Measurements from ENCODE around the gene ASCC3. TPM values are rescaled to one million over a fixed set of nuclear protein-coding genes. Genes with fewer than 3 reads are reported as not detected.

ASCC3 gene
- total RNA-seq, 1 donor from 2014 or later = 47.8 TPM

DNA sequence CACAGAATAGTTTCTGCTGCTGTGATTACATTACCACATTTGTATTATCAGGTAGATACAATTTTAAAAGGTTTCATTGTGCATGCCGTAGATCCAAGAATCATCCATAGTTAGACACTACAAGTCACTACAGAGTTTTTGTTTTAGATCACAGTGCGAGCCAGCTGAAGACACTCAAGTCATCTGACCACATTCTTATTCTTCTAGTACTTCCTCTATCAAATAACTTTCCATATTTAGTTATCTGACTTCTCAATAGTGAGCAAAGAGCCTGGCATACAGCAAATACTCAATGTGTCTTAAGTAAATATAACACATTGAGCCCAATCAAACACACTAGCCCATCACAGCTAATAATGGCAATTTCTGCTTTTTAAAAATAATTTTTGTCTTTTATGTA is 195.4 kb downstream of the ASCC3 start:
- H3K27me3 Mint-ChIP-seq = no peaks in the 10 kb centered on the region
- ATAC-seq (ENCODE audit: low read depth) (no peak), DNase-seq (no peak)
- POLR2A ChIA-PET = no interaction called here
- no peak overlapping the region for H3K4me3 Mint-ChIP-seq
- TF ChIP-seq CTCF (IDR thresholded peaks at IDR 0.05) = no peak
- intact Hi-C loops (cut with micrococcal nuclease) = no loop called here
- H3K4me1 Mint-ChIP-seq = no peaks in the 10 kb centered on the region
- peaks cover 3% of the 10 kb centered on the region for H3K9me3 Mint-ChIP-seq
- H3K27ac Mint-ChIP-seq = no peak overlapping the region
- CTCF ChIA-PET = no interaction called here
- H3K36me3 Mint-ChIP-seq (ENCODE audit: low read depth) = peaks cover 7% of the 10 kb centered on the region

GRCh38 chr6:100680163-100680562 is 201.0 kb downstream of the ASCC3 start:
- Mint-ChIP-seq H3K27ac (no peak overlapping the region), H3K4me1 (no peaks in the 10 kb centered on the region), H3K4me3 (no peak overlapping the region), H3K36me3 (ENCODE audit: low read depth) (peaks cover 13% of the 10 kb centered on the region), H3K9me3 (no peaks in the 10 kb centered on the region), H3K27me3 (no peaks in the 10 kb centered on the region)
- ChIA-PET POLR2A (no interaction called here), CTCF (no interaction called here)
- DNase-seq = no peak
- no peak for TF ChIP-seq CTCF (IDR thresholded peaks at IDR 0.05)
- intact Hi-C loops (cut with micrococcal nuclease) = no loop called here
- ATAC-seq (ENCODE audit: low read depth) = no peak

GRCh38 chr6:100678027-100678426 is 203.1 kb downstream of the ASCC3 start:
- ChIA-PET POLR2A (no interaction called here), CTCF (interaction anchor here (1.0 kb wide), 1 partner anchor 14 kb away, joined by 3 read pairs; no protein-coding TSS in a partner anchor)
- H3K4me3 Mint-ChIP-seq = no peak overlapping the region
- DNase-seq (no peak), ATAC-seq (ENCODE audit: low read depth) (no peak)
- H3K9me3 Mint-ChIP-seq = no peaks in the 10 kb centered on the region
- no peaks in the 10 kb centered on the region for H3K4me1 Mint-ChIP-seq
- H3K36me3 Mint-ChIP-seq (ENCODE audit: low read depth) = peaks cover 13% of the 10 kb centered on the region
- TF ChIP-seq CTCF (IDR thresholded peaks at IDR 0.05) = no peak
- H3K27me3 Mint-ChIP-seq = no peaks in the 10 kb centered on the region
- intact Hi-C loops (cut with micrococcal nuclease) = no loop called here
- no peak overlapping the region for H3K27ac Mint-ChIP-seq

DNA sequence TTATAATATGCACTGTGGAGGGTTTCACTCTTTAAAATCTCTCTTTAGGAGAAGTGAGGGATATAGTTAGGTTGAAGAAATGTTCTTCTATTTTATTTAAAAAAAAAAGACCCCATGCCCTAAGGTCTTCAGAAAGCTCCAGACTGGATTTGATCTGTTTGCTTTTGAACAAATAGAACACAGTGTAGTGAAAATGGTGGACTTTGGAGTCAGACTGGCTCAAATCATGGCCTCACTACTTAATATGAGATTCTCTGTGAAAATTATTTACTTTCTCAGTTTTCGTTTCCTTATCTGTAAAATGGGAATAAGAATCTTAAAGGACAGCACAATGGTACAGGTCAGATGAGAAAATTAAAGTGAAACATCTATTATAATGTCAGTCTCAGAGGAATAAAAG is 203.9 kb downstream of the ASCC3 start:
- H3K9me3 Mint-ChIP-seq = no peaks in the 10 kb centered on the region
- no peak for TF ChIP-seq CTCF (IDR thresholded peaks at IDR 0.05)
- DNase-seq (no peak), ATAC-seq (ENCODE audit: low read depth) (no peak)
- H3K36me3 Mint-ChIP-seq (ENCODE audit: low read depth) = peaks cover 14% of the 10 kb centered on the region
- CTCF ChIA-PET = no interaction called here
- intact Hi-C loops (cut with micrococcal nuclease) = no loop called here
- no peaks in the 10 kb centered on the region for H3K4me1 Mint-ChIP-seq
- POLR2A ChIA-PET = no interaction called here
- no peak overlapping the region for H3K27ac Mint-ChIP-seq
- no peak overlapping the region for H3K4me3 Mint-ChIP-seq
- H3K27me3 Mint-ChIP-seq = no peaks in the 10 kb centered on the region

GRCh38 chr6:100673641-100674040 is 207.5 kb downstream of the ASCC3 start:
- Mint-ChIP-seq H3K27ac (no peak overlapping the region), H3K27me3 (no peaks in the 10 kb centered on the region), H3K36me3 (ENCODE audit: low read depth) (peaks cover 24% of the 10 kb centered on the region), H3K4me3 (no peak overlapping the region), H3K9me3 (no peaks in the 10 kb centered on the region), H3K4me1 (no peaks in the 10 kb centered on the region)
- intact Hi-C loops (cut with micrococcal nuclease) = no loop called here
- CTCF ChIA-PET = no interaction called here
- no peak for ATAC-seq (ENCODE audit: low read depth)
- POLR2A ChIA-PET = no interaction called here
- TF ChIP-seq CTCF (IDR thresholded peaks at IDR 0.05) = no peak
- no peak for DNase-seq
